HCT116 (cell line): ENCODE results near the gene MAIP1.

ENCODE experiments used
- CEBPB ChIP-seq: IDR thresholded peaks from 2 replicates; pipeline ENCODE4 v1.6.1; 2012; ENCODE audit warnings: low read depth
- ELF1 ChIP-seq: IDR thresholded peaks from 2 replicates; pipeline ENCODE4 v1.6.1; 2012; ENCODE audit warnings: low read depth, borderline replicate concordance
- EZH2 ChIP-seq: fragments of 200-600 bp; sonication (generic); IDR thresholded peaks from 2 replicates; pipeline ENCODE4 v1.6.1; 2017; ENCODE audit warnings: antibody characterized with exemption, mixed run types
- EZH2phosphoT487 ChIP-seq: fragments of 200-600 bp; IDR thresholded peaks from 2 replicates; pipeline ENCODE4 v1.6.1; 2018; ENCODE audit warnings: antibody characterized with exemption, borderline replicate concordance
- SP1 ChIP-seq: IDR thresholded peaks from 2 replicates; pipeline ENCODE4 v1.6.1; 2012; ENCODE audit warnings: low read depth
- TF ChIP-seq, protein P1 (sequence below), 3 experiments: fragments of 200-600 bp in 1 of 3; sonication (generic) in 1 of 3; IDR thresholded peaks in 2 of 3; conservative IDR thresholded peaks in 1 of 3; 2 replicates each; pipeline ENCODE4 v1.5.1; 2012 to 2017; ENCODE audit warnings: low read depth in 2 of 3, low read length in 2 of 3, antibody characterized with exemption in 1 of 3, borderline replicate concordance in 1 of 3, control low read depth in 1 of 3, mild to moderate bottlenecking in 1 of 3, mixed read lengths in 1 of 3, mixed run types in 1 of 3, moderate library complexity in 1 of 3; ENCODE audit not compliant: insufficient read depth in 1 of 3
- TF ChIP-seq, protein P2 (sequence below): IDR thresholded peaks from 2 replicates; pipeline ENCODE4 v1.6.1; 2011; ENCODE audit warnings: mild to moderate bottlenecking, low read length, moderate library complexity; ENCODE audit not compliant: insufficient replicate concordance; ENCODE audit errors: extremely low read depth

DNA sequence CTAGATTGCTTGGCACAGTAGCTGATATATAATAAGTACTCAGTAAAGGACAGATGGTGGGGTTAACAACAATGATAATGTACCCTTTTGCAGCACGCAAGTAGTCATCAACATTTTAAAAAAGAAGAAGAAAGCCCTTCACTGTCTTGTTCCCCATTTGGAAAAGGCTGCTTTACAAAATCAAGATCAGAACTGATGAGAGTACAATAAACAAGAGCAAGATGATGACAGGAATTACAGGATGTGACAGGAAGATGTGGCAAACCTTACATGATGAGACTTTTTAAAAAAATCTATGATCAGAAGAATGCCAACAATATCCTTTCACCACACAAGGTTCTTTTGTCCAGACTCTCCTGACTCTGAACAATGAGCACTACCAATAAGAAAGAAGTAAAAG lies 9.2 kb upstream of the MAIP1 start:
- TF ChIP-seq SP1 = no peak
- TF ChIP-seq, protein P1, sequence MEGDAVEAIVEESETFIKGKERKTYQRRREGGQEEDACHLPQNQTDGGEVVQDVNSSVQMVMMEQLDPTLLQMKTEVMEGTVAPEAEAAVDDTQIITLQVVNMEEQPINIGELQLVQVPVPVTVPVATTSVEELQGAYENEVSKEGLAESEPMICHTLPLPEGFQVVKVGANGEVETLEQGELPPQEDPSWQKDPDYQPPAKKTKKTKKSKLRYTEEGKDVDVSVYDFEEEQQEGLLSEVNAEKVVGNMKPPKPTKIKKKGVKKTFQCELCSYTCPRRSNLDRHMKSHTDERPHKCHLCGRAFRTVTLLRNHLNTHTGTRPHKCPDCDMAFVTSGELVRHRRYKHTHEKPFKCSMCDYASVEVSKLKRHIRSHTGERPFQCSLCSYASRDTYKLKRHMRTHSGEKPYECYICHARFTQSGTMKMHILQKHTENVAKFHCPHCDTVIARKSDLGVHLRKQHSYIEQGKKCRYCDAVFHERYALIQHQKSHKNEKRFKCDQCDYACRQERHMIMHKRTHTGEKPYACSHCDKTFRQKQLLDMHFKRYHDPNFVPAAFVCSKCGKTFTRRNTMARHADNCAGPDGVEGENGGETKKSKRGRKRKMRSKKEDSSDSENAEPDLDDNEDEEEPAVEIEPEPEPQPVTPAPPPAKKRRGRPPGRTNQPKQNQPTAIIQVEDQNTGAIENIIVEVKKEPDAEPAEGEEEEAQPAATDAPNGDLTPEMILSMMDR (IDR thresholded peaks at IDR 0.05 in 2 of 3, conservative IDR thresholded peaks at IDR 0.05 in 1 of 3; ENCODE audit: borderline replicate concordance in 1 of 3, insufficient read depth in 1 of 3, low read depth in 2 of 3, low read length in 2 of 3) = no peak
- TF ChIP-seq, protein P2, sequence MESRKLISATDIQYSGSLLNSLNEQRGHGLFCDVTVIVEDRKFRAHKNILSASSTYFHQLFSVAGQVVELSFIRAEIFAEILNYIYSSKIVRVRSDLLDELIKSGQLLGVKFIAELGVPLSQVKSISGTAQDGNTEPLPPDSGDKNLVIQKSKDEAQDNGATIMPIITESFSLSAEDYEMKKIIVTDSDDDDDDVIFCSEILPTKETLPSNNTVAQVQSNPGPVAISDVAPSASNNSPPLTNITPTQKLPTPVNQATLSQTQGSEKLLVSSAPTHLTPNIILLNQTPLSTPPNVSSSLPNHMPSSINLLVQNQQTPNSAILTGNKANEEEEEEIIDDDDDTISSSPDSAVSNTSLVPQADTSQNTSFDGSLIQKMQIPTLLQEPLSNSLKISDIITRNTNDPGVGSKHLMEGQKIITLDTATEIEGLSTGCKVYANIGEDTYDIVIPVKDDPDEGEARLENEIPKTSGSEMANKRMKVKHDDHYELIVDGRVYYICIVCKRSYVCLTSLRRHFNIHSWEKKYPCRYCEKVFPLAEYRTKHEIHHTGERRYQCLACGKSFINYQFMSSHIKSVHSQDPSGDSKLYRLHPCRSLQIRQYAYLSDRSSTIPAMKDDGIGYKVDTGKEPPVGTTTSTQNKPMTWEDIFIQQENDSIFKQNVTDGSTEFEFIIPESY = no peak
- no peak for TF ChIP-seq CEBPB
- TF ChIP-seq EZH2 = no peak
- no peak for TF ChIP-seq ELF1
- no peak for TF ChIP-seq EZH2phosphoT487
